Measurements from ENCODE around the gene LIMCH1. TPM values are rescaled to one million over a fixed set of nuclear protein-coding genes. Genes with fewer than 3 reads are reported as not detected.

LIMCH1 gene
- total and polyA plus RNA-seq, 2 of the 8 experiments (the other 6 are each of a cell fraction or from before 2014, with no cell fraction given), result 2.7 to 3.0 TPM

DNA sequence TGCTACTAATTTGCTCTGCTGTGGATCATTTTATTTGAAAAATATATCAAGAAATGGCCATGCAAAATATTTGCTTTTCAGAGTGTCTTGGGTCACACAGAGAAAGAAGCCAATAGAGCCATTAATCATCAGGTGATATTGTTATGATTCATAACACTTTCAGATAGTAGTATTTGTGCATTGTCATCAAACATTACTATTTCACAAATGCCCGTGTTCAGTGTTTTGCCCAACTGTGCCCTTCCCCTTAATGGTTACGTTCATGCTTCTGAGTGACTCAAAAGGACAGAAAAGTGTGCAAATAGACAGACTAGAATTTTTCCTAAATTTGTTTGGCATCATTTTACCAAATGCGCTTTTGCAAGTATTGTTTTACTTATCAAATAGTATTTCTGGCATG lies 164.0 kb downstream of the LIMCH1 start:
- no peak overlapping the region for H2AK5ac ChIP-seq (ENCODE audit: low read depth, low read length)
- no peaks in the 10 kb centered on the region for H3K79me1 ChIP-seq (ENCODE audit: low read depth, low read length)
- no peaks in the 10 kb centered on the region for H3K79me2 ChIP-seq (ENCODE audit: control insufficient read depth in 1 of 2, insufficient read depth in 2 of 2, low read length in 2 of 2)

More for the DNA sequence above, 164.0 kb downstream of the LIMCH1 start:
- Histone ChIP-seq H2BK120ac (replicated peaks; ENCODE audit: low read depth, low read length) (no peak overlapping the region), H3K4me3 (ENCODE audit: extremely low read depth in 1 of 4, insufficient read depth in 2 of 4, low read depth in 3 of 4, low read length in 4 of 4) (no peak overlapping the region), H3K27ac (ENCODE audit: low read depth, low read length) (no peak overlapping the region), H3K9ac (replicated peaks in 1 of 4; ENCODE audit: extremely low read depth in 1 of 4, low read depth in 3 of 4, low read length in 3 of 4) (no peak overlapping the region), H4K5ac (ENCODE audit: insufficient read length, low read depth, low read length) (no peak overlapping the region), H4K8ac (ENCODE audit: extremely low read depth, insufficient read depth, low read length) (no peak overlapping the region), H4K20me1 (replicated peaks in 1 of 2; ENCODE audit: control insufficient read depth in 1 of 2, insufficient read depth in 2 of 2, low read length in 2 of 2) (no peaks in the 10 kb centered on the region), H3K23me2 (ENCODE audit: low read depth, low read length) (no peaks in the 10 kb centered on the region), H2AFZ (ENCODE audit: low read length) (no peak overlapping the region), H3K36me3 (ENCODE audit: control insufficient read depth in 2 of 4, insufficient read depth in 4 of 4, low read length in 3 of 4) (no peaks in the 10 kb centered on the region), H3K18ac (ENCODE audit: extremely low read depth, low read length) (no peak overlapping the region), H2BK20ac (ENCODE audit: low read length) (no peak overlapping the region), H3K4ac (replicated peaks; ENCODE audit: insufficient read length, low read depth, low read length) (no peak overlapping the region), H2BK5ac (ENCODE audit: low read depth, low read length) (no peak overlapping the region), H3K4me2 (ENCODE audit: insufficient read depth in 1 of 2, low read depth in 2 of 2, low read length in 2 of 2) (no peak overlapping the region), H3K4me1 (replicated peaks in 1 of 4; ENCODE audit: control insufficient read depth in 3 of 4, insufficient read depth in 4 of 4, low read length in 3 of 4) (no peaks in the 10 kb centered on the region), H2BK15ac (ENCODE audit: low read length) (no peak overlapping the region), H3K56ac (replicated peaks; ENCODE audit: insufficient read length, low read depth, low read length) (no peak overlapping the region), H3K23ac (ENCODE audit: insufficient read length) (no peak overlapping the region), H2BK12ac (ENCODE audit: low read depth, low read length) (no peak overlapping the region), H3K27me3 (replicated peaks in 1 of 4; ENCODE audit: control insufficient read depth in 3 of 4, extremely low read depth in 1 of 4, insufficient read depth in 3 of 4, low read length in 3 of 4) (no peaks in the 10 kb centered on the region; a peak in 1 of 7 replicates), H3K9me3 (ENCODE audit: insufficient read depth in 2 of 2, low read depth in 1 of 2, low read length in 1 of 2) (no peaks in the 10 kb centered on the region), H3K14ac (ENCODE audit: insufficient read length) (no peak overlapping the region), H4K91ac (replicated peaks; ENCODE audit: insufficient read length, low read length) (no peak overlapping the region)
- WGBS, 2 experiments (ENCODE audit: extremely low coverage in 1 of 2, insufficient coverage in 1 of 2, insufficient read length in 1 of 2, insufficient replicate concordance in 2 of 2, low coverage in 1 of 2, low lambda C conversion rate in 2 of 2, missing lambda C conversion rate in 1 of 2), result 87% methylated on average over 3 of the region's 3 CpGs; no CpG with 5 or more reads in 1 of the 2 experiments
- TF ChIP-seq FOSL1 (IDR thresholded peaks at IDR 0.05; ENCODE audit: insufficient read depth, low read depth, low read length) (no peak), CBX5 (IDR thresholded peaks at IDR 0.05; ENCODE audit: low read depth, low read length) (no peak), JUND (IDR thresholded peaks at IDR 0.05; ENCODE audit: low read length) (no peak), NRF1 (IDR thresholded peaks at IDR 0.05; ENCODE audit: low read depth, low read length) (no peak)
- FAIRE-seq (no peak), DNase-seq (ENCODE audit: low read depth in 1 of 2, low spot score in 2 of 2) (no peak)
- ChIA-PET CTCF (ENCODE audit: partially characterized antibody) (interaction anchor here (0.9 to 2.0 kb wide), 4 partner anchors 9 to 182 kb away, joined by 3 to 10 read pairs (median 4); no protein-coding TSS in a partner anchor), POLR2A (ENCODE audit: partially characterized antibody) (no interaction called here)
